ENCODE results near the gene APCS.

APCS gene

DNA sequence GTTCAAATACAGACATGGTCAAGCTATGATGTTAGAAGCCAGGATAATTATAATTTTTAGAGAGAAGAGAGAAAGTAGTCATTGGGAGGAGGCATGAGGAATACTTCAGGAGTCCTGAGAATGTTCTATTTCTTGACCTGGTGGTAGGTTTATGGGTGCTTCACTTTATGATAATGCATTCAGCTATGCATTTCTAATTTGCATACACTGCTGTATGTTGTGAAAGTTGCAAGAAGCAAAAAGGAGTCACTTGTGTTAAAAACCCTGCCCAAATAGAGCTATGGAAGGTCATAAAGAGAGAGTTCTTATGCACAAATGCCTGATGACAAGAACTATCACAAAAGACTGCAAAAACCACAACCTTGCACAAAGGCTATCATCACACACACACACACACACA lies 45.3 kb downstream of the APCS start:
- Histone ChIP-seq H3K79me2 (ENCODE audit: insufficient read depth, low read length) (no peaks in the 10 kb centered on the region), H3K4me1 (ENCODE audit: insufficient read depth, low read length) (no peaks in the 10 kb centered on the region), H2AFZ (ENCODE audit: low read depth, low read length) (no peak overlapping the region), H4K20me1 (ENCODE audit: insufficient read depth, low read length) (no peaks in the 10 kb centered on the region), H3K36me3 (ENCODE audit: insufficient read depth, low read length) (no peaks in the 10 kb centered on the region), H3K4me2 (ENCODE audit: insufficient read depth, low read length) (no peak overlapping the region), H3K9ac (ENCODE audit: low read depth, low read length) (no peak overlapping the region), H3K9me3 (ENCODE audit: insufficient read depth, low read length, severe bottlenecking) (no peaks in the 10 kb centered on the region), H3K27ac (ENCODE audit: low read length) (no peak overlapping the region), H3K4me3 (ENCODE audit: low read depth in 1 of 2, low read length in 2 of 2) (no peak overlapping the region), H3K27me3 (ENCODE audit: insufficient read depth, low read length, poor library complexity) (peaks cover 8% of the 10 kb centered on the region)
- ATAC-seq (ENCODE audit: insufficient read depth, low read depth) (no peak), DNase-seq (no peak)
- TF ChIP-seq EZH2 (IDR thresholded peaks at IDR 0.05; ENCODE audit: borderline replicate concordance, low read depth, low read length, severe bottlenecking), result no peak
- TF ChIP-seq, protein P1, sequence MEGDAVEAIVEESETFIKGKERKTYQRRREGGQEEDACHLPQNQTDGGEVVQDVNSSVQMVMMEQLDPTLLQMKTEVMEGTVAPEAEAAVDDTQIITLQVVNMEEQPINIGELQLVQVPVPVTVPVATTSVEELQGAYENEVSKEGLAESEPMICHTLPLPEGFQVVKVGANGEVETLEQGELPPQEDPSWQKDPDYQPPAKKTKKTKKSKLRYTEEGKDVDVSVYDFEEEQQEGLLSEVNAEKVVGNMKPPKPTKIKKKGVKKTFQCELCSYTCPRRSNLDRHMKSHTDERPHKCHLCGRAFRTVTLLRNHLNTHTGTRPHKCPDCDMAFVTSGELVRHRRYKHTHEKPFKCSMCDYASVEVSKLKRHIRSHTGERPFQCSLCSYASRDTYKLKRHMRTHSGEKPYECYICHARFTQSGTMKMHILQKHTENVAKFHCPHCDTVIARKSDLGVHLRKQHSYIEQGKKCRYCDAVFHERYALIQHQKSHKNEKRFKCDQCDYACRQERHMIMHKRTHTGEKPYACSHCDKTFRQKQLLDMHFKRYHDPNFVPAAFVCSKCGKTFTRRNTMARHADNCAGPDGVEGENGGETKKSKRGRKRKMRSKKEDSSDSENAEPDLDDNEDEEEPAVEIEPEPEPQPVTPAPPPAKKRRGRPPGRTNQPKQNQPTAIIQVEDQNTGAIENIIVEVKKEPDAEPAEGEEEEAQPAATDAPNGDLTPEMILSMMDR (IDR thresholded peaks at IDR 0.05; ENCODE audit: borderline replicate concordance, extremely low read depth, low read length, poor library complexity, severe bottlenecking), result no peak

Data from DND-41 (cell line).